ENCODE measurements around the gene SBF2. TPM values are rescaled to one million over a fixed set of nuclear protein-coding genes. Genes with fewer than 3 reads are reported as not detected.
A peak's percentile ranks its signal among the peaks of the same experiment; 100 is the strongest.

SBF2 gene
- total RNA-seq, 1 experiment from 2014 or later = 30.2 TPM

DNA sequence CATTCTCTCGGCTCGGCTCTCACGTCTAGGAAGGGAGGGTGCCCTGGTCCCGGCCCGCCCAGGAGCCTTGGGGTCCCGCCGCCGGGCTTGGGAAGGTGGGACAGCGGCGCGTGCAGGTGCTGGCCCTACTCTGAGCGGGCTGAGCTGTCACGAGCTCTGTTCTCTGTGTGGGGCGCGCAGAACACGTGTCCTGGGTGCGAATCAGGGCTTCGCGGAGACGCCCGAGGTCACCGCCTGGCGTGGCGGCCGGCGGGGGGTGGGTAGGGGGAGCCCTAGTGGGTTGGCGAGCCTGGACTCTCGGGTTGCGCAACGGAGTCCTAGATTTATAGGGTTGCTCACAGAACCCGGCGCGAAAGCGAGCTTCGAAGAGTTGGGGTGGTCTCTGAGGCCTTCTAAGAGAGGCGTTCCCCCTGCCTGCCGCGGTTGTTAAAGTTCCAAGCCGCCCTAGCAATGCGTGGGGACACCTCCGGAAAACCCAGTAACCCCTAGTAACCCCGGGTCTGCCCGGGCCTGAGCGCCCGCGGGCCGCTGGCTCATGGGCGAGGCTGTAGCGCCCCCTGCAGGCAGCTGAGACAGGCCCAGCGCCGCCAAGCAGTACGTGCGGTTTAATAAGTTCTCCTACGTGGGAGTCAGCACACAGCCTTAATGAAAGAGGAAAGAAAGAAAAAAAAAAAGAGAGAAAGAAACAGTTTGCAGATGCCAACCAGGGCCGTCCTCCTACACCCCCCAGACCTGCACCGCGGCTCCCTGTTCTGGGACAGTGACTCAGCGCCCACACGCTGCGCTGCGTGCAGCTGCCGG, 13.6 kb upstream of the SBF2 start:
- peaks cover 7 to 25% (median 24%) of the 10 kb centered on the region in 3 experiments; a peak in 6 of 7 replicates for H3K36me3 Mint-ChIP-seq (ENCODE audit: insufficient read depth in 1 of 3, low read depth in 3 of 3)
- Histone ChIP-seq H4K20me1 (ENCODE audit: control insufficient read depth, insufficient read depth, insufficient read length) (no peaks in the 10 kb centered on the region), H2BK15ac (ENCODE audit: low read depth, low read length) (no peak overlapping the region), H3K23me2 (ENCODE audit: insufficient read length, low read depth, low read length, poor library complexity, severe bottlenecking) (peaks cover 35% of the 10 kb centered on the region), H4K5ac (ENCODE audit: insufficient read length, low read depth, low read length) (no peak overlapping the region), H3T11ph (ENCODE audit: low read length) (no peak overlapping the region), H4K8ac (replicated peaks; ENCODE audit: insufficient read length, low read depth, low read length) (no peak overlapping the region), H3K27ac (ENCODE audit: insufficient read length, low read depth, low read length) (no peak overlapping the region), H3K27me3 (ENCODE audit: insufficient read depth, low read length) (no peaks in the 10 kb centered on the region), H3K4me1 (ENCODE audit: insufficient read depth, low read length) (peaks cover 8% of the 10 kb centered on the region), H3K56ac (ENCODE audit: insufficient read length, low read depth, low read length) (no peak overlapping the region), H3K79me1 (ENCODE audit: insufficient read depth, low read depth, low read length, poor library complexity, severe bottlenecking) (no peaks in the 10 kb centered on the region), H2BK120ac (ENCODE audit: low read depth, low read length, poor library complexity, severe bottlenecking) (no peak overlapping the region), H3K4ac (ENCODE audit: low read depth, low read length) (no peak overlapping the region), H3K79me2 (ENCODE audit: insufficient read depth, low read length) (peaks cover 7% of the 10 kb centered on the region; the same call in 1 of the 2 replicates), H2AFZ (ENCODE audit: low read length) (no peak overlapping the region), H3K9me3 (ENCODE audit: control insufficient read depth, low read depth, low read length) (no peaks in the 10 kb centered on the region), H3K18ac (ENCODE audit: insufficient read length, low read depth, low read length) (peak overlapping the region; percentile 12), H2BK5ac (ENCODE audit: insufficient read length, low read length) (no peak overlapping the region), H2BK12ac (ENCODE audit: insufficient read length, low read depth, low read length) (no peak overlapping the region), H3K14ac (ENCODE audit: insufficient read depth, low read length) (no peak overlapping the region), H4K91ac (ENCODE audit: insufficient read length, low read depth, low read length) (no peak overlapping the region), H2AK5ac (ENCODE audit: insufficient read length, low read length) (no peak overlapping the region), H3K9ac (ENCODE audit: extremely low read depth, insufficient read length, low read length) (peak overlapping the region; percentile 25), H3K4me2 (ENCODE audit: insufficient read depth, insufficient read length, low read length) (peak overlapping the region; percentile 75), H2BK20ac (ENCODE audit: low read depth, low read length, poor library complexity, severe bottlenecking) (no peak overlapping the region), H3K23ac (ENCODE audit: insufficient read length, low read depth, low read length) (no peak overlapping the region)
- H3K4me1 Mint-ChIP-seq = peaks cover 41 to 50% of the 10 kb centered on the region in 2 experiments
- DNase-seq = peak; percentile 86
- H3K27me3 Mint-ChIP-seq (ENCODE audit: low read depth) = peaks cover 23% of the 10 kb centered on the region
- WGBS (ENCODE audit: extremely low coverage, insufficient read length, low lambda C conversion rate) = no CpG with 5 or more reads among the region's 62 CpGs
- TF ChIP-seq CTCF (conservative IDR thresholded peaks at IDR 0.05) = peak; percentile 100; the same call in 2 of the 3 replicates
- peak overlapping the region; percentile 87 to 99 (median 94) for H3K27ac Mint-ChIP-seq
- peaks cover 0 to 7% of the 10 kb centered on the region in 2 experiments; a peak in 4 of 5 replicates for H3K9me3 Mint-ChIP-seq
- H3K4me3 Mint-ChIP-seq = peak overlapping the region; percentile 84 to 93

All from H9 (cell line).